CD4-positive, CD25-positive, alpha-beta regulatory T cell (primary cell): ENCODE measurements around the gene DIP2C. TPM values are rescaled to one million over a fixed set of nuclear protein-coding genes. Genes with fewer than 3 reads are reported as not detected.
"Not testable (repeated sequence)": the region's sequence is repeated elsewhere in the genome, so short reads cannot be mapped to it uniquely, and the experiment has no call there.

ENCODE experiments used
- ATAC-seq, 2 donors: fragments of 150-1000 bp; cut with Tn5 transposase; one replicate each; pipeline ENCODE4 v1.10.0; 2021; ENCODE audit warnings: low read depth in 2 of 2, moderate number of reproducible peaks in 2 of 2, moderate library complexity in 1 of 2
- DNase-seq, 3 donors: peaks; one replicate each; pipeline versions ENCODE4 v3.0.0 to v3.0.0-alpha.2; 2012 to 2022; ENCODE audit warnings: mixed read lengths in 1 of 3
- H3K27ac ChIP-seq: one replicate; pipeline ENCODE4 v1.7.0; 2013; ENCODE audit warnings: mild to moderate bottlenecking, low read length; ENCODE audit not compliant: insufficient read depth, poor library complexity, severe bottlenecking
- H3K27me3 ChIP-seq: one replicate; pipeline ENCODE4 v1.7.0; 2013; ENCODE audit warnings: low read length; ENCODE audit not compliant: control insufficient read depth, insufficient read depth
- H3K36me3 ChIP-seq: one replicate; pipeline ENCODE4 v1.7.0; 2013; ENCODE audit warnings: mild to moderate bottlenecking, low read length, moderate library complexity; ENCODE audit not compliant: control insufficient read depth, insufficient read depth
- H3K4me1 ChIP-seq: 2 replicates; pipeline ENCODE4 v1.7.0; 2013; ENCODE audit warnings: mild to moderate bottlenecking, low read length; ENCODE audit not compliant: insufficient read depth, control insufficient read depth, poor library complexity, severe bottlenecking
- H3K4me3 ChIP-seq: one replicate; pipeline ENCODE4 v1.7.0; 2013; ENCODE audit warnings: low read depth, mild to moderate bottlenecking, low read length, moderate library complexity
- H3K9me3 ChIP-seq, 2 experiments: 1 replicate in 1 of 2; 2 replicates in 1 of 2; pipeline ENCODE4 v1.7.0; 2013; ENCODE audit warnings: low read length in 2 of 2, mild to moderate bottlenecking in 1 of 2, moderate library complexity in 1 of 2; ENCODE audit not compliant: control insufficient read depth in 2 of 2
- H3K27ac Mint-ChIP-seq, 3 donors: one replicate each; pipeline ENCODE4 v1.8.0; 2020 to 2022; ENCODE audit warnings: mild to moderate bottlenecking in 3 of 3, mixed read lengths in 3 of 3, moderate library complexity in 2 of 3
- H3K27me3 Mint-ChIP-seq: one replicate; pipeline ENCODE4 v1.8.0; 2022; ENCODE audit warnings: mild to moderate bottlenecking, mixed read lengths
- H3K36me3 Mint-ChIP-seq: one replicate; pipeline ENCODE4 v1.8.0; 2020; ENCODE audit warnings: mixed read lengths
- H3K4me1 Mint-ChIP-seq, 4 donors: one replicate each; pipeline ENCODE4 v1.8.0; 2020 to 2022; ENCODE audit warnings: mixed read lengths in 4 of 4, mild to moderate bottlenecking in 1 of 4
- H3K4me3 Mint-ChIP-seq, 4 donors: one replicate each; pipeline ENCODE4 v1.8.0; 2020 to 2022; ENCODE audit warnings: mild to moderate bottlenecking in 4 of 4, mixed read lengths in 4 of 4, moderate library complexity in 3 of 4
- H3K9me3 Mint-ChIP-seq, 7 donors: one replicate each; pipeline ENCODE4 v1.8.0; 2020 to 2022; ENCODE audit warnings: mixed read lengths in 7 of 7, mild to moderate bottlenecking in 3 of 7, moderate library complexity in 2 of 7
- polyA plus RNA-seq, 4 donors: library from polyadenylated mRNA; unstranded; fragments of 300-500 nt; fragmentation: Illumina TruSeq; gene quantifications; one replicate each; pipeline ENCODE4 v1.2.3, GENCODE V29; 2021
- total RNA-seq: library from RNA; stranded (reverse); gene quantifications from one replicate; pipeline ENCODE4 v1.2.3, GENCODE V29; 2022

Gene DIP2C
- total and polyA plus RNA-seq, 5 donors from 2014 or later: 0.47 to 4.1 (median 0.54) TPM

- Histone ChIP-seq H3K36me3 (no peaks in the 10 kb centered on the region), H3K27ac (no peak overlapping the region), H3K9me3 (no peaks in the 10 kb centered on the region), H3K4me1 (no peaks in the 10 kb centered on the region), H3K4me3 (no peak overlapping the region), H3K27me3 (no peaks in the 10 kb centered on the region)
- Mint-ChIP-seq H3K4me1 (no peaks in the 10 kb centered on the region), H3K4me3 (no peak overlapping the region), H3K27me3 (no peaks in the 10 kb centered on the region), H3K36me3 (no peaks in the 10 kb centered on the region), H3K27ac (no peak overlapping the region), H3K9me3 (no peaks in the 10 kb centered on the region)
- DNase-seq: no peak
- ATAC-seq: no peak
These were observed 88.4 kb downstream of the DIP2C start for GRCh38 chr10:600876-601659.

- H3K4me3 Mint-ChIP-seq: no peak overlapping the region
- no peaks in the 10 kb centered on the region for H3K36me3 Mint-ChIP-seq
- Histone ChIP-seq H3K36me3 (no peaks in the 10 kb centered on the region), H3K4me3 (no peak overlapping the region), H3K27me3 (no peaks in the 10 kb centered on the region), H3K4me1 (no peaks in the 10 kb centered on the region), H3K27ac (no peak overlapping the region), H3K9me3 (no peaks in the 10 kb centered on the region)
- no peak for DNase-seq
- no peaks in the 10 kb centered on the region for H3K27me3 Mint-ChIP-seq
- H3K9me3 Mint-ChIP-seq: no peaks in the 10 kb centered on the region
- ATAC-seq: no peak
- H3K27ac Mint-ChIP-seq: no peak overlapping the region
- H3K4me1 Mint-ChIP-seq: no peaks in the 10 kb centered on the region
These were observed 89.2 kb downstream of the DIP2C start for GRCh38 chr10:600234-600633.

DNA sequence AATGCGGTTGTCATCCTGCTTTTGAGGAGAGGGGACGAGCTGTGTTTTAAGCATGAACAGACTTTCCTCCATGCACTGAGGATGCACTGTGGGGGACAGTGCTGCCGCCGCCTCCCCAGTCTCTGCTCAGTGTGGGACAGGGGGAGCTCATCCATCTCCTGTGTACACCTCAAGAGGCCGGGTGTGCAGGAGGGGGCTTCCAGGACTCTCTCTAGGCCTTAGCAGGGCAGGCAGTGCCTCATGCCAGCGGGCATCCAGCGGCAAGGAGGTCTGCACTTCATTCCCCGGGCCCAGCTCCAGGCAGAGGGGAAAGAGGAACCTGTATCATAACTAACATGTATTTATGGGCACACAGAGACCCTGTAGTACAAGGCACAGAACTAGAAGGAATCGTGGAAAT, 89.7 kb downstream of the DIP2C start:
- Mint-ChIP-seq H3K27ac (no peak overlapping the region), H3K36me3 (no peaks in the 10 kb centered on the region), H3K27me3 (no peaks in the 10 kb centered on the region), H3K9me3 (no peaks in the 10 kb centered on the region), H3K4me1 (no peaks in the 10 kb centered on the region), H3K4me3 (no peak overlapping the region)
- no peak for ATAC-seq
- H3K4me1 ChIP-seq: no peaks in the 10 kb centered on the region
- no peaks in the 10 kb centered on the region for H3K9me3 ChIP-seq
- no peak for DNase-seq
- H3K27ac ChIP-seq: no peak overlapping the region
- no peaks in the 10 kb centered on the region for H3K36me3 ChIP-seq
- no peaks in the 10 kb centered on the region for H3K27me3 ChIP-seq
- no peak overlapping the region for H3K4me3 ChIP-seq

DNA sequence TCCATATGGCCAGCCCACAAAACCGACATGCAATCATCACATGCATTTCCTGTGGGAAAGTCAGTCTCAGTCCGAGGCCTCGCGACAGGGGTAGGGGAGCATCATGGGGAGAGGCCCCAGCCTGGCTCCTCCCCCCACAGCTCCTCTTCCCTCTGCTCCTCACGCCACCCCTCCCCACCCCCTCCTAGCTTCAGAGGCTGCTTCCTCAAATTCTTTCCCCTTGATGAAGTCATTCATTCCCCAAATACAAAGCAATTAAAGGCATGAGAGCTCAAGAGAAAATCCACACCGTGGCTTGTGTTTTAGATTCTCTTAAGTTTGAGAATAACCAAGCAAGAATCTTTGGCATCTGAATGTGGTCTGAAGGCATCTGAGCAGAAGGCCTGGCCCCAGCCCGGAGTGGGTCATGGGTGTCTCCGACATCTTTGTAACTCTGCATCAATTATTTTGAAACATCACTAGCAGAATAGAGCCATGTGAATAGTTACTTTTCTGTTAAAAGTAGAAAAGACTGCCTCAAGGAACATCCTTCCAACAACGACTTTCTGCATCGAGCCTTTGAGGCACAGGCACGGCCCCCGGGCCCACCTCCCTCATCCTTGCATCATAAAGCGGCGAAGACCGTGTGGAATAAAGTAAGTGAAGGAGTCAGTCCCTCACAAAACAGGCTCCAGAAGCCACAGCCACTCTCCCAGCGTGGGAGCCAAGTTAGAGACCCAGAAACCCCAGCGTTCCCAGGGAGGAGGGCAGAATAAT, 90.9 kb downstream of the DIP2C start:
- H3K4me3 Mint-ChIP-seq: no peak overlapping the region
- no peaks in the 10 kb centered on the region for H3K36me3 Mint-ChIP-seq
- Histone ChIP-seq H3K36me3 (no peaks in the 10 kb centered on the region), H3K27me3 (no peaks in the 10 kb centered on the region), H3K4me3 (no peak overlapping the region), H3K27ac (no peak overlapping the region), H3K4me1 (no peaks in the 10 kb centered on the region), H3K9me3 (no peaks in the 10 kb centered on the region)
- no peaks in the 10 kb centered on the region for H3K4me1 Mint-ChIP-seq
- no peaks in the 10 kb centered on the region for H3K9me3 Mint-ChIP-seq
- ATAC-seq (no peak), DNase-seq (no peak)
- H3K27ac Mint-ChIP-seq: no peak overlapping the region
- H3K27me3 Mint-ChIP-seq: no peaks in the 10 kb centered on the region

- Mint-ChIP-seq H3K27ac (no peak overlapping the region), H3K4me1 (no peaks in the 10 kb centered on the region), H3K9me3 (no peaks in the 10 kb centered on the region), H3K4me3 (no peak overlapping the region), H3K27me3 (no peaks in the 10 kb centered on the region), H3K36me3 (no peaks in the 10 kb centered on the region)
- Histone ChIP-seq H3K36me3 (no peaks in the 10 kb centered on the region), H3K4me3 (no peak overlapping the region), H3K4me1 (no peaks in the 10 kb centered on the region), H3K27me3 (no peaks in the 10 kb centered on the region), H3K9me3 (no peaks in the 10 kb centered on the region), H3K27ac (no peak overlapping the region)
- DNase-seq (no peak), ATAC-seq (no peak)
These were observed 91.5 kb downstream of the DIP2C start for GRCh38 chr10:597976-598375.

DNA sequence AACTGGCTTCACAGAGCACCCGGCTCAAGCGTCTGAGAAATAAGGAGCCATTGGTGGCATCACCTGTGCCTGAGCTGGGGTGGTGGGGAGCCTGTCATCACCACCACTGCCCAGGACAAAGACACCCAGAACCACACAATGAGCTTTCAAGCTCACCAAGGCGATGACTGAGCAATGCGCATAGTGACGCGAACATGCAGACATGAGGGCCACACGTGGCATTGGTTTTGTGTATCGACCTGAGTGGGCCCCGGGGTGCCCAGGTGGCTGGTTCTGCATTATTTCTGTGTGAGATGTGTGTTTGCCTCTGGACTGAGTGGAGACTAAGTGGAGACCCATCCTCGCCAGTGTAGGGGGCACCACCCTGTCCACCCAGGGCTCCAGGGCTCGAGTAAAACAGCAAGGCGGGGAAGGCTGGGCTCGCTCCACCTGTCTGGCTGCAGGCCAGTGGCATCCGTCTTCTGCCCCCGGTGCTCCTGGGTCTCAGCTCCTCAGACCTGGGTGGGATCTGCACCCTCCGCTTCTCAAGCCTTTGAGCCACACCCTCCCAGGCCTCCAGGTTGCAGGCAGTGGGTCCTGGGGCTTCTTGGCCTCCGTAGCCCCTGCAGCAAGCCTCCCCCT, 92.6 kb downstream of the DIP2C start:
- H3K4me1 ChIP-seq: no peaks in the 10 kb centered on the region
- Mint-ChIP-seq H3K36me3 (no peaks in the 10 kb centered on the region), H3K9me3 (no peaks in the 10 kb centered on the region), H3K27ac (no peak overlapping the region), H3K4me3 (no peak overlapping the region), H3K4me1 (no peaks in the 10 kb centered on the region), H3K27me3 (no peaks in the 10 kb centered on the region)
- H3K9me3 ChIP-seq: no peaks in the 10 kb centered on the region
- ATAC-seq (no peak), DNase-seq (no peak)
- no peak overlapping the region for H3K27ac ChIP-seq
- no peaks in the 10 kb centered on the region for H3K27me3 ChIP-seq
- H3K36me3 ChIP-seq: no peaks in the 10 kb centered on the region
- H3K4me3 ChIP-seq: no peak overlapping the region

DNA sequence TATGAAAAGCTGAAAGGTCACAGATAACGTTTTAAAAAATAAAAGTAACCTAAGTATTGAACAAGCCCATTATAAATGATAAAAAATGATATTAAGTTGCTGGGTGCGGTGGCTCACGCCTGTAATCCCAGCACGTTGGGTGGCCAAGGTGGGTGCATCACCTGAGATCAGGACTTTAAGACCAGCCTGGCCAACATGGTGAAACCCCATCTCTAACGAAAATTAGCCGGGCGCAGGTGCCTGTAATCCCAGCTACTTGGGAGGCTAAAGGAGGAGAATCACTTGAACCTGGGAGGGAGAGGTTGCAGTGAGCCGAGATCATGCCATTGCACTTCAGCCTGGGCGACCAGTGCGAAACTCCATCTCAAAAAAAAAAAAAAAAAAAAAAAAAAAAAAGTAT, 93.3 kb downstream of the DIP2C start:
- not testable (repeated sequence) for H3K4me1 ChIP-seq, H3K4me1 Mint-ChIP-seq, H3K36me3 Mint-ChIP-seq, H3K4me3 Mint-ChIP-seq, H3K9me3 Mint-ChIP-seq, H3K36me3 ChIP-seq, H3K27ac Mint-ChIP-seq, DNase-seq, ATAC-seq, H3K9me3 ChIP-seq, H3K27ac ChIP-seq, H3K4me3 ChIP-seq, H3K27me3 Mint-ChIP-seq, H3K27me3 ChIP-seq
